Thymus (tissue), 11 donors: Measurements from ENCODE around the gene CCDC195. TPM values are rescaled to one million over a fixed set of nuclear protein-coding genes. Genes with fewer than 3 reads are reported as not detected.

ENCODE experiments used
- DNase-seq, 9 donors: peaks; one replicate each; pipeline ENCODE4 v3.0.0-alpha.2; 2013; ENCODE audit warnings: low spot score in 9 of 9, low read depth in 6 of 9, missing footprints in 1 of 9
- H3K27ac ChIP-seq, 2 donors: one replicate each; pipeline ENCODE4 v1.5.1; 2013; ENCODE audit warnings: control low read depth in 1 of 2, low read depth in 1 of 2, low read length in 1 of 2, mild to moderate bottlenecking in 1 of 2, moderate library complexity in 1 of 2
- H3K27me3 ChIP-seq, 2 donors: one replicate each; pipeline ENCODE4 v1.5.1; 2013; ENCODE audit warnings: low read length in 1 of 2; ENCODE audit not compliant: control insufficient read depth in 2 of 2, insufficient read depth in 1 of 2
- H3K36me3 ChIP-seq, 2 donors: one replicate each; pipeline ENCODE4 v1.5.1; 2013; ENCODE audit warnings: low read length in 1 of 2, mild to moderate bottlenecking in 1 of 2, moderate library complexity in 1 of 2; ENCODE audit not compliant: control insufficient read depth in 2 of 2, insufficient read depth in 2 of 2
- H3K4me1 ChIP-seq, 2 donors: one replicate each; pipeline ENCODE4 v1.5.1; 2013; ENCODE audit warnings: low read length in 2 of 2; ENCODE audit not compliant: control insufficient read depth in 2 of 2, insufficient read depth in 2 of 2
- H3K4me3 ChIP-seq, 2 donors: one replicate each; pipeline ENCODE4 v1.5.1; 2013; ENCODE audit warnings: low read length in 2 of 2, control low read depth in 1 of 2, mild to moderate bottlenecking in 1 of 2
- H3K9me3 ChIP-seq, 2 donors: one replicate each; pipeline ENCODE4 v1.5.1; 2013; ENCODE audit warnings: low read length in 1 of 2, mild to moderate bottlenecking in 1 of 2; ENCODE audit not compliant: control insufficient read depth in 2 of 2, insufficient read depth in 1 of 2
- WGBS: extraction: QIAGEN DNeasy Blood & Tissue Kit; methylation state at CpG from one replicate; pipeline ENCODE4 v1.1.7; 2013; 5-methylcytosine and 5-hydroxymethylcytosine counted together
- polyA plus RNA-seq: library from polyadenylated mRNA; stranded (reverse); fragments of 200-250 nt; gene quantifications from one replicate; pipeline ENCODE4 v1.2.3, GENCODE V29; 2013
- total RNA-seq: library from RNA; stranded (reverse); fragments of 120-200 nt; gene quantifications from one replicate; pipeline ENCODE4 v1.2.4, GENCODE V29; 2013
- donor health status: healthy.

Gene CCDC195
- total and polyA plus RNA-seq, 2 donors = 0.07 TPM; not detected in 1

GRCh38 chr2:224711381-224711780, 4.8 kb downstream of the CCDC195 start:
- Histone ChIP-seq H3K4me3 (no peak overlapping the region), H3K4me1 (no peaks in the 10 kb centered on the region), H3K27ac (no peak overlapping the region), H3K27me3 (no peaks in the 10 kb centered on the region), H3K36me3 (no peaks in the 10 kb centered on the region), H3K9me3 (no peaks in the 10 kb centered on the region)
- DNase-seq = no peak
- WGBS = 93% methylated on average over 3 of the region's 3 CpGs

- Histone ChIP-seq H3K9me3 (no peaks in the 10 kb centered on the region), H3K4me1 (no peaks in the 10 kb centered on the region), H3K27ac (no peak overlapping the region), H3K36me3 (no peaks in the 10 kb centered on the region), H3K4me3 (no peak overlapping the region), H3K27me3 (no peaks in the 10 kb centered on the region)
- no peak for DNase-seq
- 94% methylated on average over 3 of the region's 3 CpGs for WGBS
Observed at GRCh38 chr2:224709301-224709700, 6.9 kb downstream of the CCDC195 start.

- no peak for DNase-seq
- H3K9me3 ChIP-seq = no peaks in the 10 kb centered on the region
- no peak overlapping the region for H3K27ac ChIP-seq
- WGBS = 94% methylated on average over 3 of the region's 3 CpGs
- H3K4me3 ChIP-seq = no peak overlapping the region
- H3K27me3 ChIP-seq = no peaks in the 10 kb centered on the region
- H3K4me1 ChIP-seq = no peaks in the 10 kb centered on the region
- no peaks in the 10 kb centered on the region for H3K36me3 ChIP-seq
Observed at GRCh38 chr2:224694502-224694901, 21.7 kb downstream of the CCDC195 start.

- Histone ChIP-seq H3K27me3 (no peaks in the 10 kb centered on the region), H3K36me3 (no peaks in the 10 kb centered on the region), H3K9me3 (no peaks in the 10 kb centered on the region), H3K27ac (no peak overlapping the region), H3K4me1 (no peaks in the 10 kb centered on the region), H3K4me3 (no peak overlapping the region)
- DNase-seq = no peak
- 88% methylated on average over 2 of the region's 2 CpGs for WGBS
Observed at GRCh38 chr2:224691563-224691962, 24.6 kb downstream of the CCDC195 start.

- H3K4me3 ChIP-seq = no peak overlapping the region
- no peaks in the 10 kb centered on the region for H3K27me3 ChIP-seq
- H3K27ac ChIP-seq = no peak overlapping the region
- WGBS = 86% methylated on average over 2 of the region's 2 CpGs
- no peak for DNase-seq
- no peaks in the 10 kb centered on the region for H3K9me3 ChIP-seq
- H3K36me3 ChIP-seq = no peaks in the 10 kb centered on the region
- no peaks in the 10 kb centered on the region for H3K4me1 ChIP-seq
Observed at GRCh38 chr2:224690868-224691267, 25.3 kb downstream of the CCDC195 start.

- Histone ChIP-seq H3K4me3 (no peak overlapping the region), H3K36me3 (no peaks in the 10 kb centered on the region), H3K9me3 (no peaks in the 10 kb centered on the region), H3K27me3 (no peaks in the 10 kb centered on the region), H3K4me1 (no peaks in the 10 kb centered on the region), H3K27ac (no peak overlapping the region)
- WGBS = 98% methylated on average over 2 of the region's 2 CpGs
- no peak for DNase-seq
Observed at GRCh38 chr2:224689539-224689938, 26.6 kb downstream of the CCDC195 start.

GRCh38 chr2:224688997-224689396, 27.2 kb downstream of the CCDC195 start:
- Histone ChIP-seq H3K27me3 (no peaks in the 10 kb centered on the region), H3K4me1 (no peaks in the 10 kb centered on the region), H3K36me3 (no peaks in the 10 kb centered on the region), H3K9me3 (no peaks in the 10 kb centered on the region), H3K27ac (no peak overlapping the region), H3K4me3 (no peak overlapping the region)
- DNase-seq = no peak
- WGBS = 95% methylated on average over 2 of the region's 2 CpGs

GRCh38 chr2:224687156-224687555, 29.0 kb downstream of the CCDC195 start:
- no peaks in the 10 kb centered on the region for H3K36me3 ChIP-seq
- no peak overlapping the region for H3K4me3 ChIP-seq
- 93% methylated on average over 4 of the region's 4 CpGs for WGBS
- H3K4me1 ChIP-seq = no peaks in the 10 kb centered on the region
- H3K27ac ChIP-seq = no peak overlapping the region
- no peaks in the 10 kb centered on the region for H3K9me3 ChIP-seq
- DNase-seq = no peak
- H3K27me3 ChIP-seq = no peaks in the 10 kb centered on the region

- Histone ChIP-seq H3K4me3 (no peak overlapping the region), H3K27ac (no peak overlapping the region), H3K4me1 (no peaks in the 10 kb centered on the region), H3K36me3 (no peaks in the 10 kb centered on the region), H3K27me3 (no peaks in the 10 kb centered on the region), H3K9me3 (no peaks in the 10 kb centered on the region)
- no peak for DNase-seq
Observed at GRCh38 chr2:224685121-224685520, 31.0 kb downstream of the CCDC195 start.

GRCh38 chr2:224682134-224682533, 34.0 kb downstream of the CCDC195 start:
- Histone ChIP-seq H3K27ac (no peak overlapping the region), H3K4me1 (no peaks in the 10 kb centered on the region), H3K36me3 (no peaks in the 10 kb centered on the region), H3K27me3 (no peaks in the 10 kb centered on the region), H3K9me3 (no peaks in the 10 kb centered on the region), H3K4me3 (no peak overlapping the region)
- no peak for DNase-seq
- 91% methylated on average over 1 of the region's 1 CpG for WGBS
